ENCODE results near the gene ADA.
"Not testable (repeated sequence)": the region's sequence is repeated elsewhere in the genome, so short reads cannot be mapped to it uniquely, and the experiment has no call there.

Gene ADA

GRCh38 chr20:44678242-44678641 lies 26.7 kb upstream of the ADA start:
- no peak for DNase-seq

- not testable (repeated sequence) for DNase-seq
Observed at GRCh38 chr20:44672318-44672902, 20.9 kb upstream of the ADA start.

DNA sequence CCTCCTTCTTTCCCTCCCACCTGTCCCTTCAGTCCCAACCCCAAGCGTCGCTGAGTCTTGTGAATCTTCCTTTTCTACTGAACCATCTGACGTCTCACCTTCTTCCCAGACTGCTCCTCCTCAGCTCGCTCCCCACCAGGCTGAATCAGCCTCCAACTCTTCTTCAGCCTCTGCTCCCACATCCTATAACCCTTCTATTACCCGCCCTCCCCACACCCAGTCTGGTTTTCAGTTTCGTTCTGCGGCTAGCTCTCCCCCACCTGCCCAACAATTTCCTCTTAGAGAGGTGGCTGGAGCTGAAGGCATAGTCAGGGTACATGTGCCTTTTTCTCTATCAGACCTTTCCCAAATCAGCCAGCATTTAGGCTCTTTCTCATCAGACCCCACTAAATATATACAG lies 20.0 kb upstream of the ADA start:
- DNase-seq, result peak; percentile 55 to 71

GRCh38 chr20:44670851-44671250 lies 19.4 kb upstream of the ADA start:
- DNase-seq, result not testable (repeated sequence)

DNA sequence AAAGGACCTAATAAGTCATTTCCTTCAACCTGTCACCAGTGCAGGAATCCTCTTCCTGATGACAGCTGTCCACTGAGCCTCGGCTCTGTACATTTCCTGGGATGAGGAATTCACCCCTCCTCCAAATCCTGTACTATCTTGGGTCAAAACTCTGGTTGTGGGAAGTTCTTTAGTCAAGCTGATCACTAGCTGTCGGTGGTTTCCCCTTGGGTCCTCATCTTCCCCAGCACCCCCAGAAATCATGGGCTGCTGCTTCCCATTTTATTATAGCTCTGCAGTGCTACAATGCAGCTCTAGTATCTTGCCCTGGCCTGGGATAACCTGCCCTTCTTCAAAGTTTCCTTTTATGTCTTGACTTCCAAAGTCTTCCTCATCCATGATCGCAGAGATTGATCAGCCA lies 14.6 kb upstream of the ADA start:
- no peak for DNase-seq

GRCh38 chr20:44664131-44664530 lies 12.6 kb upstream of the ADA start:
- DNase-seq, result peak in 1 of 2 donors; percentile 45

- no peak for DNase-seq
Observed at GRCh38 chr20:44662261-44662660, 10.8 kb upstream of the ADA start.

DNA sequence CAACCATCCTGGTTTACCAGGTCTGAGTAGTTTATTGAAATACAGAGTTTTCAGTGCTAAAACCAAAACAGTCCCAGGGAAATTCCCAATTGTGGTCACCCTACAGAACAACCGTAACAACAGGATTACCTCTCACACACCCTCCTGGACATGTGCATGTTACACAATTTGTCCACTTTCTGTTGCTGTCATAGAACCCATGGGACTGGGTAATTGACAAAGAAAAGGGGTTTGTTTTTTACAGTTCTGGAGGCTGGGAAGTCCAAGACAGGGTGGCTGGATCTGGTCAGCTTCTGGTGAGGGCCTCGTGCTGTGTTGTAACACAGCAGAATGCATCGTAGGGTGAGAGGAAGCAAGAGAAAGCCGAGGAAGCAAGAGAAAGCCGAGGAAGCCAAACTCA lies 9.1 kb upstream of the ADA start:
- no peak for DNase-seq

DNA sequence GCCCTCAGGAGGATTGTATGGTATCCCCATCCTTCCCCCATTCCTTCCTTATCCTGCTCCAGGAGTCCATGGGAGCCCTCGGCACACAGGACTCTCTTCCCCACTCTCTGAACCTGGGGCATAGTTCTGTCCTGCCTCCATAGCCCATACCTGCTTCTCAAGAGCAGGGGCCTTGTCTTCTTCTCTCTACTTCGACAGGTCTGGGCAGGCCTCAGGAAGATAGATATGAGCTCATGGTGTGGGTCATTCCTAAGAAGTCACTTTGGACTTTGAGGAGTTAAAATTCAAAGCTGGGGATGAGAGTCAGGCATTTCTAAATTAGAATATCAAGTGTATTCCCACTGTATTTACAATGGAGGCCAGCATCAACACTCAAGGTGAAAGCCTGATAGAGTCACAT lies 8.4 kb upstream of the ADA start:
- DNase-seq, result no peak

GRCh38 chr20:44658810-44659209 lies 7.3 kb upstream of the ADA start:
- DNase-seq, result no peak

GRCh38 chr20:44657875-44658274 lies 6.4 kb upstream of the ADA start:
- no peak for DNase-seq

GRCh38 chr20:44656448-44656847 lies 4.9 kb upstream of the ADA start:
- DNase-seq, result no peak

GRCh38 chr20:44654210-44654609 lies 2.7 kb upstream of the ADA start:
- not testable (repeated sequence) for DNase-seq

DNA sequence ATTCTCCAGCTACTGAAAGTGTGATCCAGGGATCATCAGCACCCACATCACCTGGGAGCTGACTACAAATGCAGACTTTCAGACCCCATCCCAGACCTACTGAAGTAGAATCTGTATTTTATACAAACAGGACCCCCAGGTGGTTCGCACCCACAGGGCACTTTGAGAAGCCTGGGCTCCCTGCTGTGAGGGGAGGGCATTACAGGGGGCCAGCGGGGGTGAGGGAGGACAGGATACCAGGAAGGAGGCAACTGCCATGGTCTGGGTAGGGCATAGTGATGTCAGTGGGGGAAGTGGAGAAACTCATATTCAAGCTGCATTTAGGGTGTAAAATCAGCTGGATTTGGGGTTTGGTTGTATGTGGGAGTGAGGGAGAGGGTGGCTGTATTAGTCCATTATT lies 2.0 kb upstream of the ADA start:
- no peak for DNase-seq

GRCh38 chr20:44651434-44651683 lies 140 bp downstream of the ADA start:
- DNase-seq, result no peak

- DNase-seq, result peak in 1 of 2 donors; percentile 32
Observed at GRCh38 chr20:44650771-44651433, 597 bp downstream of the ADA start.

- DNase-seq, result no peak
Observed at GRCh38 chr20:44649976-44650375, 1.5 kb downstream of the ADA start.

DNA sequence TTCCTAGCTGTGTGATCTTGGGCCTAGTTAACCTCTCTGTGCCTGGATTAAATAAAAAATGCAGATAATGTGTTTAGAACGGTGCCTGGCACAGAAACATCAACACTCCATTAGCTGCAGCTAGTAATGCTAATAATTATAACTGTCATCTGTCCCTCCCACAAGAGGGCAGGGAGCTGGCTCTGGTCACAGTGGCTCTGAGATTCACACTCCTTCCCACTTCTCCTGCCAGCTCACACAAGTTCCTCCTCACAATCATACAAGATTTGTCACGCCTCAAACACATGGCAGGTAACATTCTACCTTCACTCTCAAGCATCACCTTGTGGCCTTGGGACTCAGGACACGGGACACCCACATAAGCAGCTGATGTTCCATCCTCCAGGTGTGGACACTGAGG lies 2.4 kb downstream of the ADA start:
- DNase-seq, result no peak

GRCh38 chr20:44648579-44648978 lies 2.9 kb downstream of the ADA start:
- no peak for DNase-seq

DNA sequence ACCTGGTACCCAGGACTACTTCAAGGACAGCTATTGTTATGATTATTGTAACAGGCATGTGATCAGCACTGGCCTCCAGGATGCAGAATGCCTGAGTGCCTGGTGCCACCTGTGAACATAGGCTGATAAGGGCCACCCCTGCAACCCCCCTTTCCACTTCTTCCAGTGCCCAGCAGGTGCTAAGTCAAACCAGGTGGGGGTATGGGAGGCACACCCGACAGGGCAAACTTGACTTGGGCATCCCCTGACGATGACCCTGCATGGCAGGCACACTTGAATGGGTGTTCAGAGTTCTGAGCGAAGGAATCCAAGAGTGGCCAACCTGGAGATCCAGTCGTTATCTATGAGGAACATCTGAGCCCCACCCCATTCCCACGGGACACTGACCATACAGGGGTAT lies 3.4 kb downstream of the ADA start:
- no peak for DNase-seq

GRCh38 chr20:44646641-44647274 lies 4.7 kb downstream of the ADA start:
- DNase-seq, result peak in 1 of 2 donors; percentile 36

DNA sequence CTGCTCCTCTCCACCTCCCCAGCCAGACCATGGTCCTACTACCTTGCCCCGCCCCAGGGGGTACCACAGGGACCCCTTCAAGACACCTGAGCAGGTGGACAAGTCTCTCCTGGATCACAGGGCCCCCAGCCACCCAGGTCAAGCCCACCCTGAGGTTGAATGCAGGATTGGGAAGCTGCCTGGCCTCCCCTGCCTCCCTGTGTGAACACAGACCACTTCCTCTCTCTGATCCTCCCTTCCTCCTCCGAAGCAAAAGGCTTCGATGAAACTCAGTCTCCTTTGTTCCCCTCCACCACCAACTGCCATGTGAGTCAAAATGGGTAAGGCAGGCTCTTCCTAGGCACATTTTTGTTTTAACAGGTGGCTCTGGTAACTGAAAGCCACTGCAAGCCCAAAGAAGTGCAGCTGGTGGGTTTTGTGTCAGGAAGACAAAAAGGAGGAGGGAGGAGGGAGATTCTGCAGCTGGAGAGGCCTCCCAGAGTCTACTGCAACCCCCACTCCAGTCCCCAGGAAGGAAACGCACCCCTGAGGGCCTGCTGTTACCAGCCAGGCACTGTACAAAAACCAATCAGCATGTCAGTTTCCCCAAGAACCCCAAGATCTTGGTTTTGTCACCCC lies 5.4 kb downstream of the ADA start:
- DNase-seq, result peak in 1 of 2 donors; percentile 40

DNA sequence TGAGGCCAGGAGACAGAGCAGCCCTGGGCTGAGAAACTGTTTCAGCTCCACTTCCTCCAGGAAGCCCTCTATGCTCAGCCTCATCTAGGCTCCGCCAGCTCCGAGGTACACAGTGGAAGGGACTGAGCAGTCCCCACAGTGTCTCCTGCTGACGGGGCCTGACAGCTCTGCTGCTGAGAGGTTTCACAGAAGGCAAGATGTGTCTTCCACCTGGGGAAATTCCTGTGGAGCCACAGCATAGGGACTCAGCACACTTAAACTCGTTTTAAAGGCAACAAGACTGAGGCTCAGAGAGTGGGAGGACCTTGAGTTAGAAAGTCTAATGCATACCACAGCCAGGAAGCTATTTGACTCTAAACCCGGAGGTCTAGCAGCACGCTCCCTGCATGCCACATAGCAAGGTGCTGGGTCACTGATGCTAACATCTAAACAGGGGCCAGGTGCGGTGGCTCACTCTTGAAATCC lies 6.8 kb downstream of the ADA start:
- DNase-seq, result peak; percentile 61 to 67

DNA sequence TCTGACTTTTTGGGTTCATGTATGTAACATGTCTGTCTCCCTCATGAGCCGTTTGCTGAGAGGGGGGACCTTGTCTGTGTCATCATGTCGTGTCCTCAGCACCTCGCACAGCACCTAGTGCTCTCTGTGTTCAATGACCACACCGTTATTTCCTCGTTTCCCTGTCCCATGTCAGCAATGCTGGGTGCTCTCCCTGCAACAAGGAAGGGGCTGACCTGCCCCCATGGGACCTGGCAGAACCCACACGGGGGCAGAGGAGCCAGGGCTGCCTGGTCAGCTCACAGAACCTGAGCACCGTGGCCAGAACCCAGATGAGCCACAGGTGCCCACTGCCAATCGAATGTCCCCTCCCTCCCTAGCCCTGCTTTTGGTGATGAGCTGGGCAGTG lies 7.3 kb downstream of the ADA start:
- no peak for DNase-seq
